AG20443 (cell line): ENCODE data around the gene MAML2.

Experiments
- DNase-seq: peaks from one replicate; pipeline ENCODE4 v3.0.0; 2012; ENCODE audit warnings: low spot score, mixed read lengths

MAML2 gene

DNA sequence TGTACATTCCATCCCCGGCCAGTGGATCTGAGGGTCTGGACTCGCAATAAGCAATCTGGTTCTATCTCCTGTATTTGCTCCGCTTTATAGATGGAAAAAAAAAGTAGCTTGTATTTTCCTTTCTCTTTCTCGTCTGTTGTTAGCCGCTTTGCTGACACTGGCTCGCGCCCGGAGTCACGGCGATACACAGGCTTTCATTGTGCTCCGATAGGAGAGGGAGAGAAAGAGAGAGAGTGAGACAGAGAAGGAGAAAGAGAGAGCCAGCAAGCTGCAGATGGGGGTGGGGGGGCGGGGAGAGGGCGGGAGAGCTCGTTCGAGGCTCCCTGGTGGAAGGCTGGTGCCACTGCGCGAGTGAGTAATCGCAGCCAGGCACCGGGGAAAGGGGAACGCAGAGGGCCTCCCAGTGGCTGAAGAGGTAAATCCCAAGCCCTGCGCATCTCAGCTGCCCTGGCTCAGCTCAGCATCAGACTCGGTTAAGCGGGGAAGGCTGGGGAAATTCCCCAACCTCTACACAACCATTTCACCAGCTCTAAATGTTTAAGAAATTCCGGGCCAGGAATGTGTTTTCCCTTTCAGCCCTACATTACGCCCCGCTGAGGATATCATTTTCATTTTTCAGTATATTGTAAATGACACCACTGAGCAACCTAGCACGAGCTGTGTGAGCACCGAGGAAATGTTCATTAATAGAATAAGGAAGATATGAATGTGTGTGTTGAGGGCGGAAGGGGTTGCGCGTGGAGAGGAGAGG lies at the start of gene MAML2:
Gene MAML2 (minus strand): TSS at position 235 of the 751 bp plus-strand sequence. CDS start 1,300 bp downstream, outside the sequence.
- DNase-seq = peak; percentile 97

DNA sequence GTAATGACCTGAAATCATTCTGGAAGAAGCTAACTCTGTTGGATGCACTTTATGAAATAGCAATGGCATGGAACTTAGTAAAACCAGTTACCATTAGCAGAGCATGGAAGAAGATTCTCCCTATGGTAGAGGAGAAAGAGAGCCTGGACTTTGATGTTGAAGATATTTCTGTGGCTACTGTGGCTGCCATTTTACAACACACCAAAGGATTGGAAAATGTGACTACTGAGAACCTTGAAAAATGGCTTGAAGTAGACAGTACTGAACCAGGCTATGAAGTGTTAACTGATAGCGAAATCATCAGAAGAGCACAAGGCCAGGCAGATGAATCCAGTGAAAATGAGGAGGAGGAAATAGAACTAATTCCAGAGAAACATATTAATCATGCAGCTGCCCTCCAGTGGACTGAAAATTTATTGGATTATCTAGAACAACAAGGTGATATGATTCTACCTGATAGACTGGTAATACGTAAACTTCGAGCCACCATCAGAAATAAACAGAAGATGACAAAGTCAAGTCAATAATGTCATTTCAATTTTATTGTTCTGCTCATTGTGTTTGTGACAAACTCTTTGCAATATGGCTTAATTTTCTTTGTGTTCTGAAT lies 48.8 kb upstream of the MAML2 start:
- DNase-seq = no peak

DNA sequence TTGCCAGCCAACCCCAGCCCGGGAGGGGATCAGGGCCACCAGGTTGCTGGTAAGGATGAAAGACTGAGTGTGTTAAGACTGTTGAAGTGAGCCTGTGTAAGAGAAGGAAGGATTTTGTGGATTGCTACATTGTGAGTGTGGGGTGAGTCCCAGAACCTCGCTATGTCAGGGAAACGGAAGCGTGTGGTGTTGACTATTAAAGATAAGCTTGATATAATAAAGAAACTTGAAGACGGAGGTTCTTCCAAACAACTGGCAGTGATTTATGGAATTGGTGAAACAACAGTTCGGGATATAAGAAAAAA lies 47.4 kb upstream of the MAML2 start:
- DNase-seq = no peak

GRCh38 chr11:96389720-96390487 lies 46.9 kb upstream of the MAML2 start, which contains the start of the genes CCDC82 and JRKL:
TSS of gene CCDC82 (minus strand) at chr11:96389912. CDS start at chr11:96384747, 5,165 bp downstream.
TSS of gene JRKL (plus strand) at chr11:96390013. CDS start at chr11:96390650, 637 bp downstream.
- peak; percentile 98 for DNase-seq

DNA sequence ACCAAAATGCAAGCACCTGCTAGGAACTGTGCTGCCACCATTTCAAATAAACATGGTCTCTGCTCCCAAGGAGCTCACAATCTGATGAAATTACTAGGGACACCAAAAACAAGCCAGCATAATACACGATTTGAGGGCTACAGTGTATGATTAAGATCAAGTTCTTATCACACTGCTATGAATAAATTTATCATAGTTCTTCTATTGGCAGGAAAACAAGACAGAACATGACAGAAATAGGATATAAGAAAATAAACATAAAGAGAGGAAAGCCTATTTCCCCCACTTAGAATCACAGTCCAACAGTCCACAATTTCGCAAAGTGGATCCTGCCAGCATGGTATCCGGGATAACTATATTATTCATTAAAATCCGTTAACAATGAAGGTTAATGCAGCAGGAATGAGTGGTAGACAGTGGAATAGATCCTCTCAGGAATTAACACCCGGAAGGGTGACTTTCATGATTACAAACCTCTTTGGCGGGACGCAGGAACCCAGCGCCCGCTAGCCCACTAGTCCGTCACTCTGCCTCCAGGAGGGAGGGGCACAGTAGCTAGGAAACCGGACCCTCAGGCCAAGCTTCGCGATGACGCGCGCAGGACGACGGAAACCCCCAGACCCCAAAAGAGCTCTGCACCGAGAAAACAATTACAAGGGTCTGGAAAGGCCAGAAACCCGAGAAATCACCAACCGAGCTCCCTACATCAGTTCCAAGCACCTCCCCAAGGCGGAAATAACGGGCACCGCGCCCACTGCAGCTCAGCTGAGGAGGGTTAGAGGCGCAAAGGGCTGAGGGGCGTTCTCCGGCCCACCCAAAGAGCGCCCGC lies 46.1 kb upstream of the MAML2 start:
- peak; percentile 48 for DNase-seq

DNA sequence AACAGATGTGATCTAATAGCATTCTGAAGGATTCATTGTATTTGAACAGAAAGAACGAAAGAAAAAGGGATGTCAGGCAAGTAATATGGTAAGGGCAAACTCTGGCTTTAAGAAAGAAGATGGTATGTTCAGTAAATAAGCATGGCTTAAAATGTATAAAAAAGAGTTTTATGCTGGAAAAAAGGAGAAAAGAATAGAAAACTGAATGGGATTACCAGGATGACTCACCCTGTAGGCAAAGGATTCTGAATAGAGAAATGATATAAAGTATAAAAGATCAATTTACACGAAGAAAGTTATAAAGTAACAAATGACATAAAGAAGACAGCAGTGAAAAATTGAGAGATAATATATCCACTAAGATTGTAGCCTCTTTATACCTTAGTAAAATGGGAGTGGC lies 42.2 kb upstream of the MAML2 start:
- DNase-seq = no peak

DNA sequence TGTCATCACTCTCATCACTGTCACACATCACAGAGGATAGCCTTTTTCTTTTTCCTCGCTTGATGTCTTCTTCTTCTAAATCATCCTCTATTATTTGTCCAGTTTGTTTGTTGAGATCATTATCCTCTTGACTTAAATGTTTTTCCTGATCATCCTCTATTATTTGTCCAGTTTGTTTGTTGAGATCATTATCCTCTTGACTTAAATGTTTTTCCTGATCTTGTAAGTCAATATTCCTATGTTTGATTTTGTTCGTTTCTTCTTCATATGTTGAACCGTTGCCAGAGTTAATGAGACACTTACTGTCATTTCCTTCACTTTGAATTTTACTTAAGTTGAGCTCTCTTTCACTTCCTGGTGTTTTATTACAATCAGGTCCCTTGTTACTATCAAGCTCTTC lies 41.2 kb upstream of the MAML2 start:
- no peak for DNase-seq

DNA sequence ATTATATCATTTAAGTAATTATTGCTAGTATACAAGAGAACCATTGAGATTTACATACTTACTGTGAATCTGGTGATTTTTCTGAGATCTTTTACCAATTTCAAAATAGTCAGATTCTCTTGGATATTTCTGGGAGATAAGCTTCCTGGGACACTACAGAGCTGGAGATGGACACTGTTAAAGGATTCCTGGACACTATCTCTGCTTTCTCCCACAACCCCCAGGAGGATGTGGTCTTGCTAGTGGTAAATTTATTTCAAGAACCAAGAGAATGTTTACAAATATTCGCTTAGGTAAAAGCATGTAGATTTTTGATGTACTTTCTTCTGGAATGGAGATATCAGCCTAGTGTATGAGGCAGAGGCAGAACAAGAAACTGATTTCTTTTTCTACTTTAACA lies 33.8 kb upstream of the MAML2 start:
- DNase-seq = no peak

- no peak for DNase-seq
These were observed 30.8 kb upstream of the MAML2 start for GRCh38 chr11:96373826-96374225.

DNA sequence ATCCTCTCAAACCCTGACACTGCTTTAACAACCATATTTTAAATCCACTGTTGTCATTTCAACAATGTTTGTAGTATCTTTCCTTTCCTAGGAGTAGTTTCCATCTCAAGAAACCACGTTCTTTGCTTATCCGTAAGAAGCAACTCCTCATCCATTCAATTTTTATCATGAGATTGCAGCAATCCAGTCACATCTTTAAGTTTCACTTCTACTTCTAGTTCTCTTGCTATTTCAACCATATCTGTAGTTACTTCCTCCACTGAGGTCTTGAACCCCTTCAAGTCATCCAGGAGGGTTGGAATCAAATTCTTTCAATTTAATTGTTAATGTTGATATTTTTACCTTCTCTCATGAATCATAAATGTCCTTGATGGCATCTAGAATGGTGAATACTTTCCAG lies 24.3 kb upstream of the MAML2 start:
- no peak for DNase-seq

DNA sequence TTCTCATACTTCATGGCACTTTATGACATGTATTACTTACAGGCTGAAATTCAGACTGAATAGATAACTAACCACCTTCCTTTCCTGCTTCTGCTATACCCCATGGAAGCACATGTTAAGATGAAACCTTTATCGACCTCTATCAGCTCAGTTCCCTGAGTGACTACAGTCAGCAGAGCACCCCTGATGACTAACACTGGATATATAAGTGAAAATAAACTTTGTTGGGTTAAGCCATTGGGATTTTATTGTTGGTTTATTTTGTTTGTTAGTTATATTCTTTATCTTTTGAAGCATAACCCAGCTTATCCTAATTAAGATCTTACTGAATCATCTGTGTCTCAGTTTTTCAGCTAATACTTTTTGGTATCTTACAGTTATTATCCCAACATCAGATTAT lies 23.0 kb upstream of the MAML2 start:
- DNase-seq = no peak

DNA sequence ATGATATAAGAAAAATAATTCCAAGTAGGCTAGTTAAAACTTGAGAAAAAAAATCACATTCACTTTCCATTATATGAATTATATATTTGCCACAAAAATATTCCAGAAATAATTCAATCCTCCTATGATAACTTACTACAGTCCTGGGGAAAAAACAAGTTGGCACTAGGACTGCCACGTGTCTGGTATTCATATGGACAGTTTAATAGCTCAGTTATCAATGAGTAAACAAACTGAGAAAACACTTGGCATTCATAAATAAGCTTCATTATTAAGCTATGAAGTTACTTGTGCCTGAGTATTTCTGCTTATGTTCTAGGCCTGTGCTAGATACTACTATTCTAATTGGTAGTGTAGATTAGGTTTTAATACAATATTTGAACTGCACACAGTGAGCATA lies 22.5 kb upstream of the MAML2 start:
- DNase-seq = no peak

DNA sequence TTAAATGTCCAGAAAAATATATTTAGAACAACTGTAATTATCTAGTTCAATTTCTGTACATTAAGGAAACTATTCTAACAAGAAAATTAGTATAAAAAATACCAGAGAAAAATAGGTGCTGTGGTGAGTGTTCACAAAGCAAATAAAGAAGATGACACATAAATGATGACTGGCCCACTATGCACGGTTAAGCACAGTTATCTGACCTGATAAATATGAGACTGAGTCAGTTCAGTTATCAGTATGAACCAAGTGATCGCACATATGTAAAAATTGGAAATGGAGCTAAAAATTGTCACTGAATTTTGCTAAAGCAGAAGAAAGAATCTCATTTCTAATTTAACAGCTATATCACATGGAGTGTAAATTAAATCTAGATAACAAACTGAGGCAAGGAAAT lies 18.8 kb upstream of the MAML2 start:
- DNase-seq = no peak

- no peak for DNase-seq
These were observed 15.3 kb upstream of the MAML2 start for GRCh38 chr11:96358321-96358720.

- DNase-seq = no peak
These were observed 14.8 kb upstream of the MAML2 start for GRCh38 chr11:96357794-96358193.

- DNase-seq = no peak
These were observed 13.9 kb upstream of the MAML2 start for GRCh38 chr11:96356848-96357247.

DNA sequence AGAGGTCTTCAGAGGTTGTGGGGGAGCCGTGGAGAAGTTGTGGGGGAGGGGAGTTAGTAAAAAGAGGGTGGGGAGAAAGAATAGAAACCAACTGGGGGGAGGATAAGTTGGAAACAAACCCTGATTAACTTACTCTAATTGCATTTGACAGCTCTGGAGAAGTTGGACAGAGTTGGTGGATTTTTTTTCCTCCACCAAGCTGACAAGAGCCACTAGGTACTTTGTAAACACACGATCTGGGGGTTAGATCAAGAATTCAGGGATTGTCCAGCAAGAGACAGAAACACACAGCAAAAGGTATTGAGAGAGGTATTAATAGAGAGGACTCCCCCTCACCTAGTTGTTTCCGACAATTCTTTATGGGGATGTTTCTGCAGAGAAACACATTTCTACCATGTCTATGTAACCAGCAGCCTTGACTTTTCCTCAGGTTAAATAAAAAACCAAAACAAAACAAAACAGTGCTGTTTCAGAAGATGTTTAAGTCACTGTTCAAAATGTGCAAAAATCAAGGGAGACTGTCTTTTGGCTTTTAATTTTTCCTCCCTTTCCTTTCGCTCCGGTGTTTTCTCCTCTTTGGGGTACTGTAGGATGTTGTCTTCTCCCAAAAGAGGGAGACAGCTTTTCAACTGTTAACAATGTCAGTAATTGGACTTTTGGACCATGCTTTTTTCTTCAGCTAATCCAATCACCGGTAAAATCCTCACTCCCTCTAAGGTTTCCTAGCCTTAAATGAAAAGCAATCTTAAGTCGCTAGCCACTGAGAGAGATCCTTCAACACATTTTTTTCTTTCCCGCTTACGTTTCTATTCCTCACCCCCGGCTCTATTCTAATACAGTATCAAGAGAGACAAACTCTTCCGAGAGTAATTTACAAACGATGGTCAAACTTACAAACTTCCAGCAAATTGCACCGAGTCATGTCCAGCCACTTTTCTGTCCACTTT lies 708 bp downstream of the MAML2 start:
- peak; percentile 14 for DNase-seq

- peak; percentile 80 for DNase-seq
These were observed 1.6 kb downstream of the MAML2 start for GRCh38 chr11:96341211-96342013.

DNA sequence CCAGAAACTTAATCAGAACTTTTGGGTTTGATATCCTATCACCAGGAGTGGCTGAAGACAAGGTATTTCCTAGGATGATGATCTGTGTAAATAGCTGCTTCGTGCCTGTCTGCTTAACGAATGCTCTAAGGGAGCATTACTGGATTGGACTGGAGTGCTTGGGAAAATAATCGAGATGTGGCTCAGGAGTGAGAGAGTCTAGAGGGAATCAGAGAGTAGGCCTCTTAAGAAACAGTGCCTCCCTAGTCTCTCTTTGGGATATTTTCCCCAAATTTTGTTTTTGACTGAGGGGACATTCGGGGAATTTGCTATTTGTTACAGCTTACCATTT lies 2.5 kb downstream of the MAML2 start:
- DNase-seq = peak; percentile 22
